Germinal center (tissue), 1 donor: ENCODE measurements around the gene ZNF483.
"Not testable (repeated sequence)": the region's sequence is repeated elsewhere in the genome, so short reads cannot be mapped to it uniquely, and the experiment has no call there.

Source experiments
- DNase-seq: peaks from one replicate; pipeline ENCODE4 v3.0.0; 2012; ENCODE audit warnings: mixed read lengths, low spot score

The ZNF483 gene

DNA sequence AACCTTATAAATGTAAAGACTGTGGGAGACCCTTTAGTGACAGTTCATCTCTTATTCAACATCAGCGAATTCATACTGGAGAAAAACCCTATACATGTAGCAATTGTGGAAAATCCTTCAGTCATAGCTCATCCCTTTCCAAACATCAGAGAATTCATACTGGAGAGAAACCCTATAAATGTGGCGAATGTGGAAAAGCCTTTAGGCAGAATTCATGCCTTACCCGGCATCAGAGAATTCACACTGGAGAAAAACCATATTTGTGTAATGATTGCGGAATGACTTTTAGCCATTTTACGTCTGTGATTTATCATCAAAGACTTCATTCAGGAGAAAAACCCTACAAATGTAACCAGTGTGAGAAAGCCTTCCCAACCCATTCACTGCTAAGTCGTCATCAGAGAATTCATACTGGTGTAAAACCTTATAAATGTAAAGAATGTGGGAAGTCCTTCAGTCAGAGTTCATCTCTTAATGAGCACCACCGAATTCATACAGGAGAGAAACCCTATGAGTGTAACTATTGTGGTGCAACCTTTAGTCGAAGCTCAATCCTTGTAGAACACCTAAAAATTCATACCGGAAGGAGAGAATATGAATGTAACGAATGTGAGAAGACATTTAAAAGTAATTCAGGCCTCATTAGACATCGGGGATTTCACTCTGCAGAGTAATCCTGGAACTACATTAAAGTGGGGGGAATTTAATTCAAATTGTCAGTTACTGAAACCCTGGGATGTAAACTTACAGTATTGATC, 17.7 kb downstream of the ZNF483 start:
- no peak for DNase-seq

DNA sequence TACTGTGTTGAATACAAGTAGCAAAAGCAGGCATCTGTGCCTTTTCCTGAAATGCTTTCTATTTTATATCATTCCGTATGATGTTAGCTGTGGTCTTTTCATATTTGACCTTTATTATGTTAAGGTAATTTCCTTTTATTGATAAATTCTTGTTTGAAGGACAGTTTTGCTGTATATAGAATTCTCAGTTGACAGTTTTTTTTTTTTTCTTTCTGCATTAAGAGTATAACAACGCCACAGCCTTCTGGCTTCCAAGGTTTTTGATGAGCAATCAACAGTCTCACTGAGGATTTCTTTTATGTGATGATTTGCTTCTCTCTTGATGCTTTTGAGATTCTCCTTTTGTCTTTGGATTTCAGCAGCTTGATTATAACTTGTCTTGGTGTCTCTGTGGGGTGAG, 23.6 kb downstream of the ZNF483 start:
- no peak for DNase-seq

DNA sequence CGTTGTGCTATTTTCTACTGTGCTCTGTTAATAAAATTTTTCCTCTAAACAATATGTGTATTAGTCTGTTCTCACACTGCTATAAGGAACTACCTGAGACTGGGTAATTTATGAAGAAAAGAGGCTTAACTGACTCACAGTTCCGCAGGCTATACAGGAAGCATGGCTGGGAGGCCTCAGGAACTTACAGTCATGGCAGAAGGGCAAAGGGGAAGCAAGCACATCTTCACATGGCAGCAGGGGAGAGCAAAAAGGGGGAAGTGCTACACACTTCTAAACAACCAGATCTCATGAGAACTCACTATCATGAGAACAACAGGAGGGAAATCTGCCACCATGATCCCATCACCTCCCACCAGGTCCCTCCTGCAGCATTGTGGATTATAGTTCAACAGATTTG, 30.4 kb downstream of the ZNF483 start:
- not testable (repeated sequence) for DNase-seq

DNA sequence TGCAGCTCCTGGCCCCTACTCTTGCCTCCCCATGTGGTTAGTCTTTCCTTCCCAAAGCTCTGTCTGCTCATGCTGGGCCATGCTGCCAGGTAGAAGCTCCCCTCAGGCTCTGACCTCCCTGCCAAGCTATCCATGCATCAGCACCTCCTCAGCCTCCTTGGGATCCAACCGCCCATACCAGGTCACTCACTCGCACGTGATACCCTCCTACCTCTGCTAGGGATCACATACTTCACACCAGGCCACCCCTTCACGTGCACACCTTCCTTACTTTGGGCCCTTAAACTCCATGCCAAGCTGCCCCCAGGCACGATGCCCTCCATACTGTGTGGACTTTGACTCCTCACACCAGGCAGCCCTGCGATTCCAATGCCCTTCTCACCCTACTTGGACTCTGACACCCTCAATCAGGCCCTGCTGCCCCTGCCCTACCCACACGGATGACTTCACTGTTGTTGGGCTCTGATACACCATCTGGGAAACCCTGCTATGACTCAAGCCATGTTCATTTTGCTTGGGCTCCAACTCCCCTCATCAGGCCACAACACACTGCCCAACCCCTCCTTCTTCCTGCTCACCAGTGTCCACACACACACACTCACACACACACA, 34.1 kb downstream of the ZNF483 start:
- no peak for DNase-seq

DNA sequence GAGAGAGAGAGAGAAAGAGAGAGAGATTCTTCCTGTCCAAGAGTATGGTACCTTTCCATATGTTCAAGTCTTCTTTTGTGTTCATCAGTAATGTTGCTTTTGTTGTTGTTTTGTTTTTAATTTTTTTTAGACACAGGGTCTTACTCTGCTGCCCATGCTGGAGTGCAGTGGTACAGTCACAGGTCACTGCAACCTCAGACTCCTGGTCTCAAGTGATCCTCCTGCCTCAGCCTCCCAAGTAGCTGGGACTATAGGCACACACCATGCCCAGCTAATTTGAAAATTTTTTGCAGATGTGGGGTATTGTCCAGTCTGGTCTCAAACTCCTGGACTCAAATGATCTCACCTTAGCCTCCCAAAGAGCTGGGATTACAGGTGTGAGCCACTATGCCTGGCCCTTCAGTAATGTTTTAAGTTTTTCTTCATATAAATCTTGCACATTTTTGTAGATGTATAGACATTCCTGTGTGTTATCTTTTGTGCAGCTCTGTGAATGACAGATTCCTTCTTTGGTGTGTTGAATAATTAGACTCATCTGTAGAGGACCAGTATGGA, 36.3 kb downstream of the ZNF483 start:
- DNase-seq = no peak

DNA sequence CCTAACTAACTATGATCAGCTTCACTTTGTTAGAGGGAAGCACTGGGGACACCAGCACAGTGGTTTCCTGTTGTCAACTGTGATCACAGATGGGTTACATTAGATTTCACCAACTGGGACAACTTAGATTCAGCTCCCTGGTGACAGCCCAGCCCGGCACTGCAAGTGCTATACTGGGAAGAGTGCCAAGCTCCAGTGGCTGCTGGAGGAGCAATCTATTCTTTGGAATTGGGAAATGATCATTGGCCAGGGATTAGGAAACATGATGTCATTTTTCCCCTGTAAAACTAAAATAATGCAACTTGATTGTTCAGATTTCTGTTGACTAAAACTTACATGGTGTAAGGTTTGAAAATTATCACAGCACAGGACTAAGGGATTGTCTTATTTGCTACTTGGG, 41.3 kb downstream of the ZNF483 start:
- DNase-seq = no peak

DNA sequence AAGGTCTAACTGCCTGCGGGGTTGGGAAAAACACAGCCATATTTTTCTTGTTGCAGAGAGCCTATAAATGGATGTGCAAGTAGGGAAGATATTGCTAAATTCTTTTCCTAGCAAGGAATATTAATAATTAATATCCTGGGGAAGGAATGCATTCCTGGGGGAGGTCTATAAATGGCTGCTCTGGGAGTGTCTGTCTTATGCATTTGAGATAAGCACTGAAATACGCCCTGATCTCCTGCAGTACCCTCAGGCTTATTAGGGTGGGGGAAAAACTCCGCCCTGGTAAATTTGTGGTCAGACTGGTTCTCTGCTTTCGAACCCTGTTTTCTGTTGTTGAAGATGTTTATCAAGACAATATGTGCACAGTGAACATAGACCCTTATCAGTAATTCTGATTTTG, 43.1 kb downstream of the ZNF483 start:
- not testable (repeated sequence) for DNase-seq

DNA sequence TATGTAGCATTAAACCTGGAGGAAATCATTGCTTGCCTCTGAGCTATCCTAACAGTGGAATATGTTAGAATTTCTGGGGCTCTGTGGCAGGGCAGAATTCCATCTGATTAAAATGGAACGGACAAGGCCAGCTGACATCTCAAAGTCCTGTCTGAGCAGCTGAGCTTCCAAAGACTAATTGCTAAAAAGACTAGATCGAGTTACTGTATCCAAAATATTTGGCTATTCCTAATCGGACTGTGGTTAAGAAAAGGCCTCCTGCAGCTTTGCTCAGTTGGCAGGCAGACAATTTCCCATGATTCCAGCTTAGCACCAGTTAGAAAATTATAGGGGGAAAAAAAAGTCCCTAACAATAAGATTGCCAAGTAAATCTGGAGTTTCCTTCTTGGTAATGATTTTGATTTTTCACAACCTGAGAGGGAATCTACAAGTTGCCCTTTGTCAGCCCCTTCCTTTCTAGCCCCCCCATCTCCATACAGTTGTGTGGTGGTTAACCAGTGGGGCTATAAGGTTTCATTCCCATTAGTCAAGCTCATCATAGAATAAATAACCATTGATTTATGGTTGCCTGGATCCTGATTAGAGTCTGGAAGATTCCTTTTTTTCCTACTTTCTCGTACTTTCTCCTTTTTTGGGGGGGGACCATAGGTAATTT, 48.1 kb downstream of the ZNF483 start:
- DNase-seq = no peak

DNA sequence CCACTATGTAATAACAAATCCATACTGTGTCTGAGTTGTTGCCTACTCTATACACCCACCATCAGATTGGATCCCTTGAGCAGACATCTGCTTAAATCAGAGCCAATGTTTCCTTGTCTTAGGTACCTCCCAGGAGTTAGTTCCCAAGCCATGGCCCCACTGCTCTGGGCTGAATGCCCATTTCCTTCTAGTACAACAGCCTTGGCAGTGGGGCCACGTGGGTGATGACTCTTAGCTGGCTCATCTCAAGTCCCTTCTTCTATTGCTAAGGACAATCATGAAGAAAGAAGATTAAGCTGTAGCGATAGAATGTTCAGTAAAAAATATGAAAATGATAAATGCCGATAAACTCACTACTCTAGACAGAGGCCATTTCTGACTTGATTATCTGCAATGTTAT, 57.9 kb downstream of the ZNF483 start:
- no peak for DNase-seq

DNA sequence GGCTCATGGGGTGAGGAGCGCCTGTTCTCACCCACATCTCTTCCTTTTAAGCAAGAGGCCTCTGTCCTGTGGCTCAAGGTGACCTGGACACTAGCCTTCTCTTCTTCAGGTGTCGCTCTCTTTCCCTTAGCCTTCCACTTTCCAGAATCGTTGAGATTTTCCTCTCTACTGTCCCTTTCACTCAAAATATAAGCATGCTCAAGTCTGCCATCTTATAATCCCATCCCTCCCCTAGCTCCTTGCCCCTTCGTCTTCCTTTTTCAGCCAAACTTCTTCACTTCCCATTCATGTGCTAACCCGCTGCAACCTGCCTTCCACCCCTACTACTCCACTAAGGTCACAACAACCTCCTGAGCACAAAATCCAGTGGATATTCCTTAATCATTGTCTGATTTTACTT, 61.4 kb downstream of the ZNF483 start:
- DNase-seq = no peak

DNA sequence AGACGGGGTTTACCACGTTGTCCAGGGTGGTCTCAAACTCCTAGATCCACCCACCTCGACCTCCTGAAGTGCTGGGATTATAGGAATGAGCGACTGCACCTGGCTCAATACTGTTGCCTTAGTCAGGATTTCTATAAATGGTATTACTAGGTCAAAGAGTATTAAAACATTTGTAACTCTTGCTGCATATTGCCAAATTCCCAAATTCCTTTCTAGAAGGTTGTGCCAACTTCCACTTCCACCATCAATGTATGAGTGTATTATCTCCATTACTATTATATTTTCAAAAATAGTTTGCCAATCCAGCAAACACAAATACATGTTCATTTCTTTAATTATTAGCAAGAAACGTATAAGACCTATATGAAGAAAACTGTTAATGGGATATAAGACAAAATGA, 63.9 kb downstream of the ZNF483 start:
- DNase-seq = no peak

DNA sequence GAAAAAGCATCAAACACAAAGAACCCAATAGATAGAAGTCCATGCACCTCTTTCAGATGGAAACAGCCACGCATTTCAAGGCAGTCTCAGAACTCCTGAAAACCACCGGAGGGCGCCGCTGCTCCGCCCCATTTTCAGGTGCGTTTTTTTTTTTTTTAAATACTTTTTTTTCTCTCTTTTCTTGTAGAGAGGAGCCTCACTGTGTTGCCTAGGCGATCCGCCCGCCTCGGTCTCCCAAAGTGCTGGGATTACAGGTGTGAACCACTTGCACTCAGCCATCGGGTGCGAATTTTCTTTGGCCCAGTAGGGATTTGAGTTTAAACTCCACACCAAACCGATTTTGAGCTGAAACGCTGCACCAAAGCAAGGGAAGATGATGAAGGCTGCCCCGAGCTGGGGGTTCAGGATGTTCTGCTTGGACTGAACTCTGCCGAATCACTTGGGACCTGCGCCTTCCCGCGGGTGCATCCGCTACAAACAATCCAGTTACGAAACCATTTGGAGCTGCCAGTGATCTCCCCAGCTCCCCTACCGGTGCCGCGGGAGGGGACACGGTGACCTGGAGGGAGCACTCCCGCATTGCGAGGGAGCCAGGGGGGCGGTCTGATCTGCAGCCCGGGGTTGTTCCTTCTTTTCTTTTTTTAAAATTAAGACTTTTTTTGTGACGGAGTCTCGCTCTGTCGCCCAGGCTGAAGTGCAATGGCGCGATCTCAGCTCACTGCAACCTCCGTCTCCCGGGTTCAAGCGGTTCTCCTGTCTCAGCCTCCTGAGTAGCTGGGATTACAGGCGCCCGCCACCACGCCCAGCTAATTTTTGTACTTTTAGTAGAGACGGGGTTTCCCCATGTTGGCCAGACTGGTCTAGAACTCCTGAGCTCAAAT, 73.1 kb downstream of the ZNF483 start:
- DNase-seq = peak; percentile 69

DNA sequence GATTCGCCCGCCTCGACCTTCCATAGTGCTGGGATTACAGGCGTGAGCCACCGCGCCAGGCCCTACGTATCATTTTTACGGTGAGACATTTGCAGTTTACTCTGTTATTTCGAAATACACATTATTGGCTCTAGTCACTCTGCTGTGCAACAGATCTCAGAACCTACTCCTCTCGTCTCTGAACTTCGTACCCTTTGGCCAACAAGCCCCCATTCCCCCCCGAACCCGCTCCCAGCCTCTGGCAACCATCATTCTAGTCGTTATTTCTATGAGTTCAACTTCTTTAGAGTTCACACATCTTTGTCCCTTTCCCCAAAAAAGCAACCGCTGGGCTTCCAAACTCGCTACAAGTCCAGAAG, 73.7 kb downstream of the ZNF483 start:
- peak; percentile 7 for DNase-seq

DNA sequence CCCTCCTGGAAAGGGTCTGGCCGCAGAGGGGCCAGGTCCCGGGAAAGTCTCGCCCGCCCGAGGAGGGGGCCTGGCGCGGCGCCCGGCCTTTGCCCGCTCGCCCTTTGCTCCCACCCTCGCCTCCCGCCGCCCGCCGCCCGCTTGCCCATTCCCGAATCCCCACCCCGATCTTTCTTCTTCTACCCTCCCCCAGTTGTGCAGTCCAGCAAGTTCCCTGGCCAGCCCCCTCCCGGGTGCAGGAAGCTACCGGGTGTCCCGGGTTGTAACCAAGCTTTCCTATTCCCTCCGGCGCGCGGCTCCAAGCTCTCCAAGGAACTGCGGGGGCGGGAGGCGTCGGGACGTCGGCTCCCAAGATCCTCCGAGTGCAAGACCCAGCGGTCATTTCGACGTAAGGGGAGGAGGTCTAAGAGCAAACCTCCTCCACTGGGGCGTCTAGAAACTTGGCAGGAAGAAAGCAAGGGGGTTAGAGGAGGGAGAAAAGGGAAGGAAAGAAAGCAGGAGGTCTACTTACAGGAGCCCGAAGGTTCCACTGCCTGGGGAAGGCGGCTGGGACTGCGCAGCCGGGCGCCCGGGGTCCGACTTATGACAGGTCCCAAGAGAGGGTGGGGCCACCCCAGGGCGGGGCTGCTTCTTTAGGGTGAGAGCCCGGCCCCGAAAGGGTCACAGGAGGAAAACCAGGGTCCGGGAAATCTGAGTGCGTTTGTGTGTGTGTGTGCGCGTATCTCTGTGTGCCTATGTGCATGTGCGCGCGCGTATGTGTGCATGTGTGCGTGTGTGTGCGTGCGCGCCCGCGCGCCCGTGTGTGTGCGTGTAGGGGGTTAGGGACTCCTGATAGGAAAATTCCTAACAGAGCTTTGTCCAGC, 74.3 kb downstream of the ZNF483 start, which contains the start of gene PTGR1:
Gene PTGR1 (minus strand): TSS at position 556 of the 863 bp plus-strand sequence. CDS start 2,225 bp downstream, outside the sequence.
- peak; percentile 19 for DNase-seq

DNA sequence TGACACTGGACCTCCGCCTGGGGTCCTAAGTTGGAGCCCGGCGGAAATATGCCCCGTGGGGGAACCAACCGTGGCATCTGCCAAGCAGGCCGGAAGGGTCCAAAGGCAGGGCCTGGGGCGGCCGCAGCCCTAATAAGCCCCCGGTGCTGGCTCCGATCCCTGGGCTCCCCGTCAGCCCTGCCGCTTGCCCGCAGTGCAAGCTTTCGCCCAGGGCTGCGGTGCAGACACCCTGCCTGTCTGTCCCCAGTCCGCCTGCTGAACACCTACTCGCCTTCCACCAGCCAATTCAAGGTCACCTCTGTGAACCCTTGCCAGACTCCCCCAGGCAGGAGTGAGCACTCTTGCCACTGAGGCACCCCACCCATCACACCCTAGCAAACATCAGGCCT, 75.0 kb downstream of the ZNF483 start:
- DNase-seq = no peak

DNA sequence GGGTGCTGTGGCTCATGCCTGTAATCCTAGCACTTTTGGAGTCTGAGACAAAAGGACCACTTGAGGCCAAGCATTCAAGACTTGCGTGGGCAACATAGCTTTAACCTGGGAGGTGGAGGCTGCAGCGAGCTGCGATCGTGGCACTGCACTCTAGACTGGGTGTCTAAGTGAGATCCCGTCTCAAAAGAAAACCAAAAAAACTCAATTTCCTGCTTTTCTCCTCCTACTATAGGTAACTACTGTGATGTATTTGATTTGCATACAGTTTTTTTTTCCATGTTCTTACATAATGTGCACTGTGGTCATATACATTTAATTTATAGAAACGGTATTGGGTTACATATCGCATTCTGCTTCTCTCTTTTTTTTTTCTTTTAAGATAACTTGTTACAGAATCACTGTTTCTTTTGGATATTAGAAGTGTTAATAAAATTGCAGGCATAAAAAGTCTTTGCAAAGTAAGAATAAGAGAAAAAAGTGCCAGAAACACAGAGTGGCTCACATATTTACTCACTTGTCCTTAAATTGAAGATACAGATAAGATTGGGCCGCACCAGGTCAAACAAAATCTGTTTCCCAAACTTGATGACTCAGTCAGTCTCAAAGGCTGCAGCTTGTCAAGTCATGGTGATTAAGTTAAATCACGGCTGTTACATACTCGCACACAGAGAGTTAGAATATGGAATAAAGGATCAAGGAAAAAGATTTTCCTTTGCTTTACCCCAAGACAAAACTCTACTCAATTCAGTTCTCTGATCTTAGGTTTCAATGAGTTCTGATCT, 76.4 kb downstream of the ZNF483 start:
- no peak for DNase-seq

DNA sequence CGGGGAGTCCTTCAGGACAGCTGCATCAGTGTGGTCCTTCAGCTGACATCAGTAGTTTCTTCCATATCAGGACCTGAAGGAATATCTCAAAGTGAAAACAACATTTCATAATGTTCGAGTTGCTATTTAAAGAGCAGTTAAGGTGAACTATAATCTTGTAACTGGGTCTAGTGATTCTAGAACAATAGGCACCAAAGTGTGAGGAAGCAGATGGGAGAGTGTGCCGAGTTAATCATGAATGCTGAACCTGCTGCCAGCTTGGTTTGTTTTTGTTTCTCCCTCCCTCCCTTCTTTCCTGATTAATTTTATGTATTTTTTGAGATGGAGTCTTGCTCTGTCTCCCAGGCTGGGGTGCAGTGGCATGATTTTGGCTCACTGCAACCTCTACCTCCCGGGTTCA, 78.1 kb downstream of the ZNF483 start:
- no peak for DNase-seq

DNA sequence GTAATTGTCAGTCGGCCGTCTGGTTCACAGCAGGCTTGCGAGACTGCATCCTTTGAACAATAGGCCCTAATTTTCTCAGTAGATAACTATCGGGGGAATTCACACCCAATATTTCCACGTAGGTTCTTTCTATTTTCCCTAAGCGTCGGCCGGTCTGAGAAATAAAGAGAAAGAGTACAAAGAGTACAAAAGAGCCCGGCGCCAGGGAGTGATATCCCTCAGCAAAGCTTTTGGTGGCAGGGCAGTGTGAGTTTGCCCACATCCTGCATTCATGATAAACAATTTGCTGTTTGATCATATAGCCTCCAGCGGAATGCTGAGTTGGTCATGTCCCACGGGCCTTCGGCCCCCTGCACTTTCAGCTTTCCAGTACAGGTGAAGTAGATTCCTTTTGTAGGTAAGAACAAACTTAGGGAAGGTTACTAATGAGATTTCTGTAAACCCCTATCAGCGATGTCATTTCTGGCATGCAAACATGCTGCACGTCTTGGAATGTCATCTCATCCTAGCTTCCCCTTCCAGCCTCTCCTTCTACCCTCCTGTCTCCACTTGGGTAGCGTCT, 79.2 kb downstream of the ZNF483 start:
- no peak for DNase-seq

DNA sequence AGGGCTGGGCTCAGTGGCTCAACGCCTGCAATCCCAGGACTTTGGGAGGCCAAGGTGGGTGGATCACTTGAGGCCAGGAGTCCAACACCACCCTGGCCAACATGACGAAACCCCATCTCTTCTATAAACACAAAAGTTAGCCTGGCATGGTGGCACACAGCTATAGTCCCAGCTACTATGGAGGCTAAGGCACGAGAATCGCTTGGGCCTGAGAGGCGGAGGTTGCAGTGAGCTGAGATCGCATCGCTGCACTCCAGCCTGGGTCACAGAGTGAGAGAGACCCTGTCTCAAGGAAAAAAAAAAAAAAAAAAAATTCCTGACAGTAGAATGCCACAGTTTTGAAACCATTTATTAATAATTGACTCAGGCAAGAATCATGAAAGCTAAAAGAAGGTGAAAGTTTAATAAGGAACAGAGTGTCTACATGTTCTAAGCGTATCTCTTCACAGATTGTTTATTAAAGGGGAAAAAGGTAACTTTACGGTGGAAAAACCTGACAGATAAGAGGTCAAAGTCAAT, 80.1 kb downstream of the ZNF483 start:
- no peak for DNase-seq

DNA sequence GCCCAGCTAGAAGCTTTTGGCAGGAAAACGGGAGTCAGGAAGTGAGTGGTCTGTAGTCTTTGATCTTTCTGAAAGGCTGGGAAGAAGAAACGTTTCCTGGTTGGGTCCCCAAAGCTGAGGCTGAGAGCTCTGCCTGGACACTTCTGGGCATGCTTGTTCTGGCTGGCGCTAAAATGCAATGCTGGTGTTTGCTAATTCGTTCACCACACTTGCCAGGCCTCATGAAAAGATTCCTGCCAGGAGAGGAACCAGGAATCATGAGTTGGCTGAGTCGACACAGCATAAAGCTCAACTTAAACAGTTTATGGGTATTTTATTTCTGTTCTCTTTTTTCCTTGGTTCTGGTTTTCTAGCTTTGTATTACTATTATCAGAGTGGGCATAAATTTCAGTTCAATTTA, 85.2 kb downstream of the ZNF483 start:
- DNase-seq = no peak
